K562 (cell line): ENCODE data around the gene PPIA.

Experiments used
- TF ChIP-seq, protein P1 (sequence below), 3 experiments: IDR thresholded peaks in 2 of 3; conservative IDR thresholded peaks in 1 of 3; 2 replicates each; pipeline ENCODE4 v1.5.1; 2011 to 2012; ENCODE audit warnings: low read length in 3 of 3, mild to moderate bottlenecking in 3 of 3, control low read depth in 2 of 3, improper control_type of control experiment in 1 of 3, inconsistent platforms in 1 of 3, low read depth in 1 of 3, mixed read lengths in 1 of 3, moderate library complexity in 1 of 3; ENCODE audit not compliant: insufficient read depth in 2 of 3
- TF ChIP-seq, protein P2 (sequence below), 2 experiments: fragments of 200-800 bp in 1 of 2; sonication (Bioruptor generic) in 1 of 2; sonication (generic) in 1 of 2; formaldehyde crosslinking in 1 of 2; IDR thresholded peaks in 1 of 2; conservative IDR thresholded peaks in 1 of 2; 2 replicates each; pipeline versions ENCODE4 v1.5.0 to v1.6.1; 2016 to 2020; ENCODE audit warnings: missing compliant biosample characterization in 1 of 2, missing genetic modification characterization in 1 of 2, missing genetic modification reagents in 1 of 2

DNA sequence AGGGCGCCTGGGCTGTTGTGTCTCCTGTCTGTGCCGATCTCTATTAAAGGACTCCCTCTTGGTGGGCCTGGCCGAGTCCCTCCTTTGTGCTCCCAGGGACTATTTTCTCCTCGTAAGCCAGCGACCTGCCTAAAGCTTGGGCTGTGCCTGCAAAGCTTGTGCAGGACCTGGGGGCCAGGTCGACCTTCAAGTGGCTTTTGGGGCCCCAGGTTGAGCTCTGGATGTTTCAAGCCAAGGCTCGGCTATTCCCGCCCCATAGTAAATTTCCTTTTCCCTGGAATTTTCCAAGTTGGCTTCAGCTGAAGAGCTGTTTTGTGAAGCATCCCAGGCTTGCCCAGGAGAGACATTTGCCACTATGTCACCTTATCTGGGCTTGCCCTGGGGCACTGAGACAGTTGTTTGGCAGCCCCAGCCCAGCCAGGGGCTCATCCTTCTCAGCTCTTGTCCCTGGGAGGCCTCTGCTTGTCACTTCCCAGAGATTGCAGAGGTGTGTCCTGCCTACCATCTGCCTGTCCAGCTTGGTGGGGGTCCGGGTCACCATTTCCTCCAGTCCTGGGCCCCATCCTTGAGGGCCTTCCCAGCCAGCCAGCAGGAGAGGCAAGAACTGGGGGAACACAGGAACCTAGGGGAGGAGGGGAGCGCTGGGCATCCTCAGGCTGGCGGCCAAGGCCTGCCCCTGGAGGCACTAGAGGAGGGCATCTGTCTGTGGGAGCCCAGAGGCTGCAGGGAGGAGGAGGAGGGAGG lies 27.7 kb upstream of the PPIA start:
- TF ChIP-seq, protein P1, sequence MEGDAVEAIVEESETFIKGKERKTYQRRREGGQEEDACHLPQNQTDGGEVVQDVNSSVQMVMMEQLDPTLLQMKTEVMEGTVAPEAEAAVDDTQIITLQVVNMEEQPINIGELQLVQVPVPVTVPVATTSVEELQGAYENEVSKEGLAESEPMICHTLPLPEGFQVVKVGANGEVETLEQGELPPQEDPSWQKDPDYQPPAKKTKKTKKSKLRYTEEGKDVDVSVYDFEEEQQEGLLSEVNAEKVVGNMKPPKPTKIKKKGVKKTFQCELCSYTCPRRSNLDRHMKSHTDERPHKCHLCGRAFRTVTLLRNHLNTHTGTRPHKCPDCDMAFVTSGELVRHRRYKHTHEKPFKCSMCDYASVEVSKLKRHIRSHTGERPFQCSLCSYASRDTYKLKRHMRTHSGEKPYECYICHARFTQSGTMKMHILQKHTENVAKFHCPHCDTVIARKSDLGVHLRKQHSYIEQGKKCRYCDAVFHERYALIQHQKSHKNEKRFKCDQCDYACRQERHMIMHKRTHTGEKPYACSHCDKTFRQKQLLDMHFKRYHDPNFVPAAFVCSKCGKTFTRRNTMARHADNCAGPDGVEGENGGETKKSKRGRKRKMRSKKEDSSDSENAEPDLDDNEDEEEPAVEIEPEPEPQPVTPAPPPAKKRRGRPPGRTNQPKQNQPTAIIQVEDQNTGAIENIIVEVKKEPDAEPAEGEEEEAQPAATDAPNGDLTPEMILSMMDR (IDR thresholded peaks at IDR 0.05 in 2 of 3, conservative IDR thresholded peaks at IDR 0.05 in 1 of 3; ENCODE audit: insufficient read depth in 2 of 3, low read depth in 1 of 3, low read length in 3 of 3), result no peak
- TF ChIP-seq, protein P2, sequence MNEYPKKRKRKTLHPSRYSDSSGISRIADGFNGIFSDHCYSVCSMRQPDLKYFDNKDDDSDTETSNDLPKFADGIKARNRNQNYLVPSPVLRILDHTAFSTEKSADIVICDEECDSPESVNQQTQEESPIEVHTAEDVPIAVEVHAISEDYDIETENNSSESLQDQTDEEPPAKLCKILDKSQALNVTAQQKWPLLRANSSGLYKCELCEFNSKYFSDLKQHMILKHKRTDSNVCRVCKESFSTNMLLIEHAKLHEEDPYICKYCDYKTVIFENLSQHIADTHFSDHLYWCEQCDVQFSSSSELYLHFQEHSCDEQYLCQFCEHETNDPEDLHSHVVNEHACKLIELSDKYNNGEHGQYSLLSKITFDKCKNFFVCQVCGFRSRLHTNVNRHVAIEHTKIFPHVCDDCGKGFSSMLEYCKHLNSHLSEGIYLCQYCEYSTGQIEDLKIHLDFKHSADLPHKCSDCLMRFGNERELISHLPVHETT (CRISPR knock-in tag; conservative IDR thresholded peaks at IDR 0.05 in 1 of 2, IDR thresholded peaks at IDR 0.05 in 1 of 2), result no peak
